Neural progenitor cell (in vitro differentiated cells): Measurements from ENCODE around the gene TEX13B. TPM values are rescaled to one million over a fixed set of nuclear protein-coding genes. Genes with fewer than 3 reads are reported as not detected.
"Not testable (repeated sequence)": the region's sequence is repeated elsewhere in the genome, so short reads cannot be mapped to it uniquely, and the experiment has no call there.

Source experiments
- DNase-seq: peaks from one replicate; pipeline ENCODE4 v3.0.0-alpha.2; 2016; ENCODE audit warnings: low spot score
- H2AFZ ChIP-seq: fragments of 200-600 bp; sonication (generic); replicated peaks from 2 replicates; pipeline ENCODE4 v1.6.1; 2016; ENCODE audit warnings: antibody characterized with exemption
- H3F3A ChIP-seq: fragments of 200-600 bp; sonication (generic); 2 replicates; pipeline ENCODE4 v1.6.1; 2016; ENCODE audit warnings: antibody characterized with exemption, low read depth
- H3K27ac ChIP-seq: fragments of 200-600 bp; sonication (generic); 2 replicates; pipeline ENCODE4 v1.5.1; 2016; ENCODE audit warnings: mild to moderate bottlenecking
- H3K27me3 ChIP-seq: fragments of 200-600 bp; sonication (generic); 2 replicates; pipeline ENCODE4 v1.6.1; 2016; ENCODE audit warnings: mild to moderate bottlenecking, moderate library complexity
- H3K36me3 ChIP-seq: fragments of 200-600 bp; sonication (generic); 2 replicates; pipeline ENCODE4 v1.5.1; 2016
- H3K4me1 ChIP-seq: fragments of 200-600 bp; sonication (generic); 2 replicates; pipeline ENCODE4 v1.6.1; 2016; ENCODE audit warnings: mixed run types
- H3K4me2 ChIP-seq: fragments of 200-600 bp; sonication (generic); 2 replicates; pipeline ENCODE4 v1.6.1; 2016
- H3K4me3 ChIP-seq: fragments of 200-600 bp; sonication (generic); 2 replicates; pipeline ENCODE4 v1.5.1; 2016
- H3K79me2 ChIP-seq: fragments of 200-600 bp; sonication (generic); 2 replicates; pipeline ENCODE4 v1.6.1; 2016; ENCODE audit warnings: low read depth
- H3K9ac ChIP-seq: fragments of 200-600 bp; sonication (generic); 2 replicates; pipeline ENCODE4 v1.6.1; 2016
- H3K9me3 ChIP-seq: fragments of 200-600 bp; sonication (generic); 2 replicates; pipeline ENCODE4 v1.5.1; 2016; ENCODE audit warnings: low read depth
- H4K20me1 ChIP-seq: fragments of 200-600 bp; sonication (generic); 2 replicates; pipeline ENCODE4 v1.6.1; 2016; ENCODE audit warnings: low read depth
- H3K27ac Mint-ChIP-seq: 3 replicates; pipeline ENCODE4 v1.8.0; 2021; ENCODE audit warnings: mixed read lengths
- H3K27me3 Mint-ChIP-seq: 2 replicates; pipeline ENCODE4 v1.8.0; 2022; ENCODE audit warnings: low read depth, mild to moderate bottlenecking, inconsistent platforms, moderate library complexity, mixed read lengths; ENCODE audit not compliant: insufficient read depth
- H3K36me3 Mint-ChIP-seq: 3 replicates; pipeline ENCODE4 v1.8.0; 2021; ENCODE audit warnings: mixed read lengths
- H3K4me1 Mint-ChIP-seq: 3 replicates; pipeline ENCODE4 v1.8.0; 2021; ENCODE audit warnings: mixed read lengths
- H3K4me3 Mint-ChIP-seq: 3 replicates; pipeline ENCODE4 v1.8.0; 2021; ENCODE audit warnings: mild to moderate bottlenecking, moderate library complexity, mixed read lengths
- H3K9me3 Mint-ChIP-seq: 3 replicates; pipeline ENCODE4 v1.8.0; 2020; ENCODE audit warnings: mixed read lengths
- CTCF ChIP-seq: fragments of 200-600 bp; sonication (generic); IDR thresholded peaks from 2 replicates; pipeline ENCODE4 v1.5.1; 2017; ENCODE audit warnings: antibody characterized with exemption, mild to moderate bottlenecking
- EZH2 ChIP-seq: fragments of 200-600 bp; sonication (generic); IDR thresholded peaks from 2 replicates; pipeline ENCODE4 v1.6.1; 2017; ENCODE audit warnings: antibody characterized with exemption, mild to moderate bottlenecking, moderate library complexity
- EZH2phosphoT487 ChIP-seq: fragments of 200-600 bp; sonication (generic); IDR thresholded peaks from 2 replicates; pipeline ENCODE4 v1.6.1; 2017; ENCODE audit warnings: antibody characterized with exemption
- total RNA-seq: library from RNA; depleted of rRNA; stranded (reverse); fragments of >200 nt; gene quantifications from 2 replicates; pipeline ENCODE4 v1.2.3, GENCODE V29; 2015; ENCODE audit warnings: low replicate concordance

The TEX13B gene
- total RNA-seq, 1 donor from 2014 or later, result not detected

- no peak overlapping the region for H3K4me3 Mint-ChIP-seq
- Histone ChIP-seq H3K4me1 (no peaks in the 10 kb centered on the region), H3K27ac (no peak overlapping the region), H3K27me3 (no peaks in the 10 kb centered on the region), H2AFZ (no peak overlapping the region), H3K9me3 (no peaks in the 10 kb centered on the region), H4K20me1 (no peaks in the 10 kb centered on the region), H3K9ac (no peak overlapping the region), H3K4me2 (no peak overlapping the region), H3K36me3 (no peaks in the 10 kb centered on the region), H3K4me3 (no peak overlapping the region), H3F3A (no peaks in the 10 kb centered on the region), H3K79me2 (no peaks in the 10 kb centered on the region)
- peaks cover 4% of the 10 kb centered on the region for H3K4me1 Mint-ChIP-seq
- no peak overlapping the region for H3K27ac Mint-ChIP-seq
- H3K36me3 Mint-ChIP-seq, result peaks cover 2% of the 10 kb centered on the region
- DNase-seq, result no peak
- TF ChIP-seq CTCF, result no peak
- TF ChIP-seq EZH2, result no peak
- TF ChIP-seq EZH2phosphoT487, result no peak
- peaks cover 3% of the 10 kb centered on the region for H3K27me3 Mint-ChIP-seq
- H3K9me3 Mint-ChIP-seq, result peaks cover 2% of the 10 kb centered on the region
Observed at GRCh38 chrX:107978071-107978470, 4.1 kb downstream of the TEX13B start.

GRCh38 chrX:107971636-107972035 is 10.5 kb downstream of the TEX13B start:
- no peaks in the 10 kb centered on the region for H3K36me3 ChIP-seq
- H3K36me3 Mint-ChIP-seq, result no peaks in the 10 kb centered on the region
- H3K9ac ChIP-seq, result no peak overlapping the region
- H3K79me2 ChIP-seq, result no peaks in the 10 kb centered on the region
- no peaks in the 10 kb centered on the region for H3K9me3 ChIP-seq
- no peak overlapping the region for H3K27ac ChIP-seq
- peaks cover 3% of the 10 kb centered on the region for H3K9me3 Mint-ChIP-seq
- H3K4me1 Mint-ChIP-seq, result no peaks in the 10 kb centered on the region
- H3K27ac Mint-ChIP-seq, result no peak overlapping the region
- no peaks in the 10 kb centered on the region for H3K27me3 ChIP-seq
- H3K4me2 ChIP-seq, result no peak overlapping the region
- H4K20me1 ChIP-seq, result no peaks in the 10 kb centered on the region
- DNase-seq, result no peak
- TF ChIP-seq EZH2phosphoT487, result no peak
- no peak for TF ChIP-seq CTCF
- TF ChIP-seq EZH2, result no peak
- H3F3A ChIP-seq, result no peaks in the 10 kb centered on the region
- peaks cover 8% of the 10 kb centered on the region for H3K4me1 ChIP-seq
- H3K4me3 ChIP-seq, result no peak overlapping the region
- H3K4me3 Mint-ChIP-seq, result no peak overlapping the region
- H2AFZ ChIP-seq, result no peak overlapping the region
- no peaks in the 10 kb centered on the region for H3K27me3 Mint-ChIP-seq

GRCh38 chrX:107970073-107970472 is 12.1 kb downstream of the TEX13B start:
- H3K27me3 Mint-ChIP-seq, result peaks cover 5% of the 10 kb centered on the region
- H3K27ac ChIP-seq, result no peak overlapping the region
- no peaks in the 10 kb centered on the region for H3K79me2 ChIP-seq
- H3K4me3 ChIP-seq, result no peak overlapping the region
- H3K4me2 ChIP-seq, result no peak overlapping the region
- TF ChIP-seq CTCF, result peak; percentile 22
- TF ChIP-seq EZH2phosphoT487, result no peak
- H3K4me1 ChIP-seq, result peaks cover 8% of the 10 kb centered on the region
- no peak overlapping the region for H3K27ac Mint-ChIP-seq
- H3K36me3 Mint-ChIP-seq, result no peaks in the 10 kb centered on the region
- no peaks in the 10 kb centered on the region for H3F3A ChIP-seq
- no peak overlapping the region for H3K9ac ChIP-seq
- no peaks in the 10 kb centered on the region for H3K36me3 ChIP-seq
- no peak overlapping the region for H3K4me3 Mint-ChIP-seq
- H2AFZ ChIP-seq, result no peak overlapping the region
- H3K4me1 Mint-ChIP-seq, result no peaks in the 10 kb centered on the region
- peak; percentile 3 for DNase-seq
- H3K27me3 ChIP-seq, result no peaks in the 10 kb centered on the region
- peaks cover 3% of the 10 kb centered on the region for H3K9me3 Mint-ChIP-seq
- H4K20me1 ChIP-seq, result no peaks in the 10 kb centered on the region
- H3K9me3 ChIP-seq, result no peaks in the 10 kb centered on the region

GRCh38 chrX:107968623-107969022 is 13.5 kb downstream of the TEX13B start:
- Histone ChIP-seq H3K36me3 (no peaks in the 10 kb centered on the region), H3K4me3 (no peak overlapping the region), H3K9ac (no peak overlapping the region), H3K27me3 (no peaks in the 10 kb centered on the region), H3K4me2 (no peak overlapping the region), H3F3A (no peaks in the 10 kb centered on the region), H3K27ac (no peak overlapping the region), H4K20me1 (no peaks in the 10 kb centered on the region), H3K9me3 (no peaks in the 10 kb centered on the region), H2AFZ (no peak overlapping the region), H3K4me1 (peaks cover 8% of the 10 kb centered on the region), H3K79me2 (no peaks in the 10 kb centered on the region)
- H3K36me3 Mint-ChIP-seq, result no peaks in the 10 kb centered on the region
- no peak overlapping the region for H3K27ac Mint-ChIP-seq
- peaks cover 5% of the 10 kb centered on the region for H3K27me3 Mint-ChIP-seq
- no peaks in the 10 kb centered on the region for H3K4me1 Mint-ChIP-seq
- no peak overlapping the region for H3K4me3 Mint-ChIP-seq
- TF ChIP-seq EZH2phosphoT487, result no peak
- TF ChIP-seq CTCF, result no peak
- no peak for DNase-seq
- H3K9me3 Mint-ChIP-seq, result peaks cover 7% of the 10 kb centered on the region

- H3K4me3 Mint-ChIP-seq, H3K27me3 ChIP-seq, H2AFZ ChIP-seq, H3K27me3 Mint-ChIP-seq, H3K4me3 ChIP-seq, H3K9ac ChIP-seq, H3F3A ChIP-seq, H3K4me1 Mint-ChIP-seq, H3K27ac ChIP-seq, H3K36me3 Mint-ChIP-seq, H3K4me2 ChIP-seq, H3K36me3 ChIP-seq, H3K9me3 Mint-ChIP-seq, H3K79me2 ChIP-seq, H3K4me1 ChIP-seq, H3K27ac Mint-ChIP-seq, DNase-seq, H4K20me1 ChIP-seq, H3K9me3 ChIP-seq: not testable (repeated sequence)
Observed at GRCh38 chrX:107955337-107955736, 26.8 kb downstream of the TEX13B start.
